Endothelial cell of umbilical vein (primary cell): Measurements from ENCODE around the gene AVPR2. TPM values are rescaled to one million over a fixed set of nuclear protein-coding genes. Genes with fewer than 3 reads are reported as not detected.

Experiments
- BruUV-seq: library from RNA; stranded (reverse); fragments of 400-500 nt; replicated peaks from 2 replicates; lab custom pipeline; 2021; lab: Mats Ljungman, UMichigan
- CTCF ChIA-PET: fragments of 300-600, 350-600 bp; sonication (Branson Sonifier 250); formaldehyde crosslinking; loops from one replicate; lab custom pipeline; 2021; ENCODE audit warnings: antibody characterized with exemption, inconsistent platforms; lab: Charles Lee
- POLR2A ChIA-PET: fragments of 300-600, 350-600 bp; sonication (Branson Sonifier 250); formaldehyde crosslinking; loops from one replicate; lab custom pipeline; 2021; ENCODE audit warnings: antibody characterized with exemption, inconsistent platforms; lab: Charles Lee
- DNase-seq: peaks from one replicate; pipeline ENCODE4 v3.0.0-alpha.2; 2011; ENCODE audit warnings: low read depth, low spot score
- FAIRE-seq: peaks from 2 replicates; lab custom pipeline; 2011; peaks lifted over from hg19 to GRCh38; lab: Jason Lieb, UNC
- H2AFZ ChIP-seq: 2 replicates; pipeline ENCODE4 v1.6.0; 2012; ENCODE audit warnings: low read depth, low read length, control low read depth, inconsistent platforms
- H3K27ac ChIP-seq: 2 replicates; pipeline ENCODE4 v1.5.1; 2011; ENCODE audit warnings: low read depth, mild to moderate bottlenecking, control low read depth, low read length, moderate library complexity; ENCODE audit not compliant: insufficient read depth
- H3K27me3 ChIP-seq, 2 experiments: 2 replicates each; pipeline versions ENCODE4 v1.6.0 to v1.6.1; 2011; ENCODE audit warnings: low read length in 2 of 2, mixed read lengths in 1 of 2; ENCODE audit not compliant: control insufficient read depth in 2 of 2, insufficient read depth in 2 of 2
- H3K36me3 ChIP-seq, 2 experiments: 2 replicates in 1 of 2; 3 replicates in 1 of 2; pipeline ENCODE4 v1.5.1; 2011; ENCODE audit warnings: low read length in 2 of 2, mild to moderate bottlenecking in 1 of 2, moderate library complexity in 1 of 2; ENCODE audit not compliant: control insufficient read depth in 2 of 2, insufficient read depth in 2 of 2; ENCODE audit errors: extremely low read depth in 1 of 2
- H3K4me1 ChIP-seq: 3 replicates; pipeline ENCODE4 v1.5.1; 2011; ENCODE audit warnings: mild to moderate bottlenecking, low read length; ENCODE audit not compliant: control insufficient read depth, insufficient read depth; ENCODE audit errors: extremely low read depth
- H3K4me2 ChIP-seq: 2 replicates; pipeline ENCODE4 v1.6.1; 2011; ENCODE audit warnings: low read length, control low read depth, mixed read lengths; ENCODE audit not compliant: insufficient read depth
- H3K4me3 ChIP-seq, 3 experiments: fragments of 200-600 bp in 1 of 3; sonication (generic), shearing (Covaris generic) in 1 of 3; replicated peaks in 1 of 3; 2 replicates each; pipeline ENCODE4 v1.5.1; 2011 to 2016; ENCODE audit warnings: control low read depth in 3 of 3, low read length in 3 of 3, mild to moderate bottlenecking in 2 of 3, inconsistent platforms in 1 of 3, low read depth in 1 of 3, moderate library complexity in 1 of 3; ENCODE audit not compliant: insufficient read depth in 1 of 3
- H3K79me2 ChIP-seq: 2 replicates; pipeline ENCODE4 v1.6.0; 2012; ENCODE audit warnings: low read length, inconsistent platforms; ENCODE audit not compliant: control insufficient read depth, insufficient read depth
- H3K9ac ChIP-seq: replicated peaks from 2 replicates; pipeline ENCODE3; 2011; ENCODE audit warnings: low read length, control low read depth; ENCODE audit not compliant: insufficient read depth; ENCODE audit errors: extremely low read depth
- H3K9me1 ChIP-seq: replicated peaks from 3 replicates; pipeline ENCODE4 v1.6.0; 2011; ENCODE audit warnings: mild to moderate bottlenecking, low read length; ENCODE audit not compliant: control insufficient read depth, insufficient read depth; ENCODE audit errors: extremely low read depth
- H3K9me3 ChIP-seq: replicated peaks from 2 replicates; pipeline ENCODE4 v1.5.1; 2012; ENCODE audit warnings: low read length, inconsistent platforms; ENCODE audit not compliant: control insufficient read depth, insufficient read depth
- H4K20me1 ChIP-seq: replicated peaks from 2 replicates; pipeline ENCODE3; 2011; ENCODE audit warnings: mild to moderate bottlenecking, low read length; ENCODE audit not compliant: control insufficient read depth, insufficient read depth; ENCODE audit errors: extremely low read depth
- CTCF ChIP-seq, 2 donors: IDR thresholded peaks; 1 replicate in 1 of 2; 2 replicates in 1 of 2; pipeline ENCODE4 v1.5.1; 2011; ENCODE audit warnings: low read length in 2 of 2, mild to moderate bottlenecking in 2 of 2, moderate library complexity in 2 of 2, control low read depth in 1 of 2, inconsistent platforms in 1 of 2, low read depth in 1 of 2; ENCODE audit not compliant: insufficient read depth in 1 of 2; ENCODE audit errors: extremely low read depth in 1 of 2
- EZH2 ChIP-seq: IDR thresholded peaks from 2 replicates; pipeline ENCODE4 v1.6.1; 2012; ENCODE audit warnings: borderline replicate concordance, low read depth, mild to moderate bottlenecking, moderate library complexity, low read length, inconsistent platforms; ENCODE audit not compliant: severe bottlenecking
- FOS ChIP-seq: IDR thresholded peaks from 2 replicates; pipeline ENCODE4 v1.6.1; 2011; ENCODE audit warnings: mild to moderate bottlenecking, low read length, moderate library complexity, borderline replicate concordance; ENCODE audit not compliant: insufficient read depth
- GATA2 ChIP-seq: IDR thresholded peaks from 2 replicates; pipeline ENCODE4 v1.7.0; 2011; ENCODE audit warnings: low read depth, mild to moderate bottlenecking, moderate library complexity, mixed read lengths, low read length; ENCODE audit not compliant: insufficient read length, insufficient read depth
- JUN ChIP-seq: IDR thresholded peaks from 2 replicates; pipeline ENCODE4 v1.6.1; 2011; ENCODE audit warnings: borderline replicate concordance, low read depth; ENCODE audit not compliant: insufficient read length, insufficient read depth
- MAX ChIP-seq: IDR thresholded peaks from 2 replicates; pipeline ENCODE4 v1.6.1; 2011; ENCODE audit not compliant: insufficient read depth, insufficient read length
- MYC ChIP-seq: IDR thresholded peaks from one replicate; pipeline ENCODE4 v1.6.1; 2011; ENCODE audit warnings: mild to moderate bottlenecking, low read depth, low read length
- POLR2A ChIP-seq: IDR thresholded peaks from 2 replicates; pipeline ENCODE4 v1.6.1; 2012; ENCODE audit warnings: low read depth, mild to moderate bottlenecking, control low read depth, low read length
- POLR2AphosphoS5 ChIP-seq: IDR thresholded peaks from 2 replicates; pipeline ENCODE4 v1.6.1; 2012; ENCODE audit warnings: low read depth, mild to moderate bottlenecking, control low read depth, low read length, moderate library complexity; ENCODE audit not compliant: insufficient read depth
- dilution Hi-C: fragments of 300-500 bp; cut with MboI; formaldehyde crosslinking; loops from one replicate; pipeline ENCODE4 v1.15.0; 2019; ENCODE audit warnings: low sequenced_read_pairs; ENCODE audit not compliant: extremely low pct_ligation_motif_present
- intact Hi-C: fragments of 100-400 bp; cut with micrococcal nuclease; formaldehyde crosslinking; loops from one replicate; pipeline ENCODE4 v1.10.0; 2022
- polyA plus RNA-seq, 4 experiments: library from polyadenylated mRNA; depleted of rRNA in 3 of 4; stranded (reverse) in 3 of 4; unstranded in 1 of 4; fragments of >200 nt; gene quantifications; 2 replicates each; pipeline versions ENCODE4 v1.2.1 to v1.2.3, GENCODE V29; 2011 to 2012; ENCODE audit warnings: missing spikeins in 1 of 4
- total RNA-seq: library from RNA; stranded (reverse); gene quantifications from 2 replicates; pipeline ENCODE4 v1.2.3, GENCODE V29; 2021

Gene AVPR2
- total and polyA plus RNA-seq, 2 donors (not counting 3 experiments of a cell fraction or from before 2014, with no cell fraction given): not detected

DNA sequence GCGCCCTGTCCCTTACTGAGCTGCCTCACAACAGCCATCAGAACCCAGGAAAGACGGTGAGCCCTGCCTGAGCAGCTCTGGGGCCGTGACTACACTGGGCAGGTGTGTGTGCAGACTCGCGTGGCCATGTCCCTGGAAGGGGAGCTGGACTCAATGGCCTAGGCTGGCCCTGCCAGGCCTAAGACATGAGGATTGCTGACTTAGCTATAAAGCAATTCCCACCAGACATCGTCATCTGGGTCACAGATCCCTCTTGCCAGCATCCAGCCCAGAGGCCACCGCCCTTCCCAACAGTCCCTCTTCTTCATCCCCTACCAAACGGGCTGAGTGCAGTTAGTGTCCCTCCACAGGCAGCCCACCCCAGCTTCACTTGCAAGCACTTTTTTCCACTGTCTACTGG lies 26.7 kb downstream of the AVPR2 start:
- H3K9me1 ChIP-seq: no peaks in the 10 kb centered on the region
- H3K9me3 ChIP-seq: no peaks in the 10 kb centered on the region
- no peak for TF ChIP-seq CTCF (IDR thresholded peaks at IDR 0.05; ENCODE audit: extremely low read depth in 1 of 2, insufficient read depth in 1 of 2, low read depth in 1 of 2, low read length in 2 of 2)
- H2AFZ ChIP-seq: no peak overlapping the region
- ChIA-PET POLR2A (no interaction called here), CTCF (interaction anchor here (2.2 kb wide), 1 partner anchor 16 kb away, joined by 10 read pairs; no protein-coding TSS in a partner anchor)
- dilution Hi-C loops: no loop called here
- peaks cover 0 to 14% of the 10 kb centered on the region in 2 experiments for H3K36me3 ChIP-seq
- DNase-seq (no peak), FAIRE-seq (no peak)
- H3K27me3 ChIP-seq: no peaks in the 10 kb centered on the region
- intact Hi-C loops: no loop called here
- no peaks in the 10 kb centered on the region for H4K20me1 ChIP-seq
- BruUV-seq: no TSS peak
- H3K27ac ChIP-seq: no peak overlapping the region
- no peak overlapping the region for H3K4me3 ChIP-seq
- H3K4me2 ChIP-seq: no peak overlapping the region
- no peak overlapping the region for H3K9ac ChIP-seq
- peaks cover 28% of the 10 kb centered on the region for H3K79me2 ChIP-seq
- H3K4me1 ChIP-seq: peaks cover 22% of the 10 kb centered on the region

GRCh38 chrX:153931748-153932147 lies 27.3 kb downstream of the AVPR2 start:
- no peak overlapping the region for H3K27ac ChIP-seq
- no peaks in the 10 kb centered on the region for H3K27me3 ChIP-seq
- H3K36me3 ChIP-seq: peaks cover 0 to 14% of the 10 kb centered on the region in 2 experiments
- no peak overlapping the region for H3K4me2 ChIP-seq
- H3K9ac ChIP-seq: no peak overlapping the region
- no TSS peak for BruUV-seq
- intact Hi-C loops (no loop called here), dilution Hi-C loops (no loop called here)
- H2AFZ ChIP-seq: no peak overlapping the region
- H3K9me1 ChIP-seq: no peaks in the 10 kb centered on the region
- no peak for DNase-seq
- no peak for TF ChIP-seq FOS
- no peak for TF ChIP-seq GATA2
- TF ChIP-seq CTCF (IDR thresholded peaks at IDR 0.05; ENCODE audit: extremely low read depth in 1 of 2, insufficient read depth in 1 of 2, low read depth in 1 of 2, low read length in 2 of 2): no peak
- TF ChIP-seq JUN: no peak
- TF ChIP-seq MAX: no peak
- no peak for TF ChIP-seq POLR2AphosphoS5
- no peak for TF ChIP-seq MYC
- no peak for TF ChIP-seq POLR2A
- no peak for TF ChIP-seq EZH2
- no peaks in the 10 kb centered on the region for H4K20me1 ChIP-seq
- FAIRE-seq: no peak
- ChIA-PET CTCF (interaction anchor here (2.2 kb wide), 1 partner anchor 16 kb away, joined by 10 read pairs; no protein-coding TSS in a partner anchor), POLR2A (no interaction called here)
- H3K79me2 ChIP-seq: peaks cover 28% of the 10 kb centered on the region
- no peak overlapping the region for H3K4me3 ChIP-seq
- H3K4me1 ChIP-seq: peaks cover 17% of the 10 kb centered on the region
- H3K9me3 ChIP-seq: no peaks in the 10 kb centered on the region
